IMR-90 (cell line): ENCODE data around the gene CD44. TPM values are rescaled to one million over a fixed set of nuclear protein-coding genes. Genes with fewer than 3 reads are reported as not detected.
A peak's percentile ranks its signal among the peaks of the same experiment; 100 is the strongest.

ENCODE experiments used
- ATAC-seq: fragments of 200-7000 bp; cut with Tn5 transposase; 2 replicates; pipeline ENCODE4 v1.9.1; 2020; ENCODE audit warnings: low read depth, mild to moderate bottlenecking, moderate library complexity
- BruUV-seq: library from RNA; stranded (reverse); fragments of 400-500 nt; replicated peaks from 2 replicates; lab custom pipeline; 2021; lab: Mats Ljungman, UMichigan
- CTCF ChIA-PET: fragments of 300-600 bp; formaldehyde crosslinking; extraction: SDS; loops from one replicate; lab custom pipeline; 2021; ENCODE audit warnings: antibody characterized with exemption; lab: Yijun Ruan, JAX
- POLR2A ChIA-PET: fragments of 300-600 bp; sonication (Branson Sonifier 250); formaldehyde crosslinking; loops from one replicate; lab custom pipeline; 2022; ENCODE audit warnings: antibody characterized with exemption; ENCODE audit not compliant: unreplicated experiment; lab: Charles Lee
- DNase-seq: peaks from one replicate; pipeline ENCODE4 v3.0.0; 2013
- H2AFZ ChIP-seq: replicated peaks from 2 replicates; pipeline ENCODE3; 2013; ENCODE audit warnings: low read length, mild to moderate bottlenecking; ENCODE audit not compliant: poor library complexity
- H2AK5ac ChIP-seq: 2 replicates; pipeline ENCODE4 v1.6.1; 2013; ENCODE audit warnings: low read depth, low read length, inconsistent platforms
- H2AK9ac ChIP-seq: replicated peaks from 2 replicates; pipeline ENCODE3; 2013; ENCODE audit warnings: mild to moderate bottlenecking, low read depth, low read length, moderate library complexity; ENCODE audit not compliant: poor library complexity
- H2BK120ac ChIP-seq: 2 replicates; pipeline ENCODE4 v1.6.1; 2013; ENCODE audit warnings: low read depth, low read length, inconsistent platforms
- H2BK15ac ChIP-seq: 3 replicates; pipeline ENCODE4 v1.6.1; 2013; ENCODE audit warnings: low read depth, low read length, inconsistent platforms
- H2BK20ac ChIP-seq: 2 replicates; pipeline ENCODE4 v1.6.1; 2013; ENCODE audit warnings: low read depth, mild to moderate bottlenecking, inconsistent platforms, low read length, moderate library complexity
- H2BK5ac ChIP-seq: 2 replicates; pipeline ENCODE4 v1.6.1; 2013; ENCODE audit warnings: mild to moderate bottlenecking, low read depth, low read length, inconsistent platforms; ENCODE audit not compliant: poor library complexity, severe bottlenecking
- H3K14ac ChIP-seq: replicated peaks from 2 replicates; pipeline ENCODE4 v1.6.1; 2013; ENCODE audit warnings: low read depth, low read length, inconsistent platforms
- H3K18ac ChIP-seq: 2 replicates; pipeline ENCODE4 v1.6.1; 2013; ENCODE audit warnings: low read depth, low read length, control low read depth
- H3K23ac ChIP-seq: 2 replicates; pipeline ENCODE4 v1.6.1; 2013; ENCODE audit warnings: low read depth, low read length, inconsistent platforms
- H3K27ac ChIP-seq: 2 replicates; pipeline ENCODE4 v1.5.1; 2013; ENCODE audit warnings: mild to moderate bottlenecking, control low read depth, low read length; ENCODE audit not compliant: insufficient read depth
- H3K27me3 ChIP-seq: 2 replicates; pipeline ENCODE4 v1.6.1; 2013; ENCODE audit warnings: low read length; ENCODE audit not compliant: control insufficient read depth, insufficient read depth
- H3K36me3 ChIP-seq: 2 replicates; pipeline ENCODE4 v1.6.1; 2013; ENCODE audit warnings: low read length, mixed read lengths; ENCODE audit not compliant: control insufficient read depth, insufficient read depth
- H3K4ac ChIP-seq: 2 replicates; pipeline ENCODE4 v1.6.1; 2013; ENCODE audit warnings: low read depth, low read length, inconsistent platforms
- H3K4me1 ChIP-seq: 2 replicates; pipeline ENCODE4 v1.6.1; 2013; ENCODE audit warnings: low read length, mixed read lengths; ENCODE audit not compliant: control insufficient read depth, insufficient read depth
- H3K4me2 ChIP-seq: 2 replicates; pipeline ENCODE4 v1.6.1; 2013; ENCODE audit warnings: low read depth, mild to moderate bottlenecking, control low read depth, low read length, moderate library complexity
- H3K4me3 ChIP-seq: 2 replicates; pipeline ENCODE4 v1.5.1; 2013; ENCODE audit warnings: low read depth, mild to moderate bottlenecking, control low read depth, low read length, moderate library complexity; ENCODE audit not compliant: insufficient read depth
- H3K56ac ChIP-seq: 2 replicates; pipeline ENCODE4 v1.6.1; 2013; ENCODE audit warnings: low read length, inconsistent platforms; ENCODE audit not compliant: insufficient read depth; ENCODE audit errors: extremely low read depth
- H3K79me1 ChIP-seq, 2 experiments: 2 replicates each; pipeline ENCODE4 v1.6.1; 2013; ENCODE audit warnings: low read length in 2 of 2, inconsistent platforms in 1 of 2, low read depth in 1 of 2
- H3K9ac ChIP-seq: 2 replicates; pipeline ENCODE4 v1.6.1; 2013; ENCODE audit warnings: low read depth, low read length, control low read depth
- H3K9me1 ChIP-seq: 2 replicates; pipeline ENCODE4 v1.6.1; 2013; ENCODE audit warnings: low read length, inconsistent platforms; ENCODE audit not compliant: insufficient read depth
- H3K9me3 ChIP-seq: 2 replicates; pipeline ENCODE4 v1.6.1; 2013; ENCODE audit warnings: low read length; ENCODE audit not compliant: control insufficient read depth, insufficient read depth
- H4K20me1 ChIP-seq: 2 replicates; pipeline ENCODE4 v1.6.1; 2013; ENCODE audit warnings: low read length, inconsistent platforms; ENCODE audit not compliant: insufficient read depth
- H4K5ac ChIP-seq: 2 replicates; pipeline ENCODE4 v1.6.1; 2013; ENCODE audit warnings: mild to moderate bottlenecking, low read depth, low read length, control low read depth
- H4K8ac ChIP-seq, 2 experiments: 2 replicates each; pipeline ENCODE4 v1.6.1; 2013; ENCODE audit warnings: low read depth in 2 of 2, low read length in 2 of 2, control low read depth in 1 of 2, inconsistent platforms in 1 of 2
- H4K91ac ChIP-seq: 2 replicates; pipeline ENCODE4 v1.6.1; 2013; ENCODE audit warnings: low read depth, low read length, inconsistent platforms; ENCODE audit not compliant: insufficient read depth
- MAZ ChIP-seq: IDR thresholded peaks from 2 replicates; pipeline ENCODE4 v1.6.1; 2012; ENCODE audit warnings: low read depth, mild to moderate bottlenecking, low read length, improper control_type of control experiment, moderate library complexity, borderline replicate concordance
- MXI1 ChIP-seq: IDR thresholded peaks from 2 replicates; pipeline ENCODE4 v1.6.1; 2012; ENCODE audit warnings: low read depth, mild to moderate bottlenecking, low read length, moderate library complexity, borderline replicate concordance
- NFE2L2 ChIP-seq: fragments of 150-350 bp; IDR thresholded peaks from 2 replicates; pipeline ENCODE4 v1.6.1; 2016; ENCODE audit warnings: low read depth, mild to moderate bottlenecking, low read length
- POLR2A ChIP-seq: IDR thresholded peaks from 2 replicates; pipeline ENCODE4 v1.6.1; 2012; ENCODE audit warnings: mild to moderate bottlenecking, low read depth, low read length
- RAD21 ChIP-seq: IDR thresholded peaks from 2 replicates; pipeline ENCODE4 v1.6.1; 2012; ENCODE audit warnings: low read length, improper control_type of control experiment
- RFX5 ChIP-seq: IDR thresholded peaks from 2 replicates; pipeline ENCODE4 v1.8.0; 2012; ENCODE audit warnings: low read depth, mild to moderate bottlenecking, low read length, moderate library complexity
- SMC3 ChIP-seq: fragments of 150-350 bp; IDR thresholded peaks from 2 replicates; pipeline ENCODE4 v1.6.1; 2016; ENCODE audit warnings: low read depth, mild to moderate bottlenecking, antibody characterized with exemption, low read length, moderate library complexity
- WGBS, 2 experiments: methylation state at CpG; one replicate each; pipeline versions ENCODE4 v1.1.5 to v1.1.7; 2013; ENCODE audit warnings: missing lambda C conversion rate in 2 of 2; ENCODE audit not compliant: insufficient read length in 1 of 2; ENCODE audit errors: extremely low coverage in 2 of 2; 5-methylcytosine and 5-hydroxymethylcytosine counted together
- dilution Hi-C: fragments of 300-500 bp; cut with HindIII; formaldehyde crosslinking; loops from one replicate; pipeline ENCODE4 v1.14.3; 2018; ENCODE audit warnings: low sequenced_read_pairs; ENCODE audit not compliant: unreplicated experiment
- in situ Hi-C: fragments of 300-500 bp; cut with MboI; formaldehyde crosslinking; loops from 3 replicates; pipeline ENCODE4 v1.14.3; 2019; ENCODE audit warnings: low sequenced_read_pairs, inconsistent platforms, mixed read lengths
- intact Hi-C: fragments of 100-400 bp; cut with micrococcal nuclease; formaldehyde crosslinking; loops from 2 replicates; pipeline ENCODE4 v1.10.0; 2022
- polyA plus RNA-seq, 3 experiments: library from polyadenylated mRNA; depleted of rRNA; stranded (reverse); fragments of >200 nt; gene quantifications; 2 replicates each; pipeline ENCODE4 v1.2.3, GENCODE V29; 2012; ENCODE audit warnings: low replicate concordance in 1 of 3
- total RNA-seq: library from RNA; depleted of rRNA; stranded (reverse); fragments of >200 nt; gene quantifications from 2 replicates; pipeline ENCODE4 v1.2.3, GENCODE V29; 2012
- TF ChIP-seq, protein P1 (sequence below): fragments of 150-350 bp; IDR thresholded peaks from 2 replicates; pipeline ENCODE4 v1.6.1; 2016; ENCODE audit warnings: low read depth, mild to moderate bottlenecking, low read length, moderate library complexity, borderline replicate concordance
- TF ChIP-seq, protein P2 (sequence below): fragments of 150-350 bp; IDR thresholded peaks from 2 replicates; pipeline ENCODE4 v1.6.1; 2017; ENCODE audit warnings: mild to moderate bottlenecking, antibody characterized with exemption, low read length, low read depth
- TF ChIP-seq, protein P3 (sequence below): conservative IDR thresholded peaks from 2 replicates; pipeline ENCODE4 v1.5.1; 2012; ENCODE audit warnings: mild to moderate bottlenecking, low read depth, low read length, improper control_type of control experiment

Gene CD44
- total and polyA plus RNA-seq, 2 of the 4 experiments (the other 2 are of a cell fraction), result 357 to 947 TPM

- no peak overlapping the region for H3K56ac ChIP-seq
- no peaks in the 10 kb centered on the region for H3K9me3 ChIP-seq
- no peak overlapping the region for H3K4me2 ChIP-seq
- no peaks in the 10 kb centered on the region for H3K27me3 ChIP-seq
- ATAC-seq (no peak), DNase-seq (no peak)
- 0 out of 3 replicates have a peak overlapping the region, but pooled peaks have one; percentile 42 for H2BK15ac ChIP-seq
- no peak overlapping the region for H2AK9ac ChIP-seq
- H2AFZ ChIP-seq, result no peak overlapping the region
- in situ Hi-C loops (no loop called here), dilution Hi-C loops (no loop called here), intact Hi-C loops (no loop called here)
- peak overlapping the region; percentile 44; the same call in 1 of the 2 replicates for H3K14ac ChIP-seq
- H2AK5ac ChIP-seq, result peak overlapping the region; percentile 53; the same call in 1 of the 2 replicates
- TF ChIP-seq NFE2L2, result no peak
- TF ChIP-seq, protein P1, sequence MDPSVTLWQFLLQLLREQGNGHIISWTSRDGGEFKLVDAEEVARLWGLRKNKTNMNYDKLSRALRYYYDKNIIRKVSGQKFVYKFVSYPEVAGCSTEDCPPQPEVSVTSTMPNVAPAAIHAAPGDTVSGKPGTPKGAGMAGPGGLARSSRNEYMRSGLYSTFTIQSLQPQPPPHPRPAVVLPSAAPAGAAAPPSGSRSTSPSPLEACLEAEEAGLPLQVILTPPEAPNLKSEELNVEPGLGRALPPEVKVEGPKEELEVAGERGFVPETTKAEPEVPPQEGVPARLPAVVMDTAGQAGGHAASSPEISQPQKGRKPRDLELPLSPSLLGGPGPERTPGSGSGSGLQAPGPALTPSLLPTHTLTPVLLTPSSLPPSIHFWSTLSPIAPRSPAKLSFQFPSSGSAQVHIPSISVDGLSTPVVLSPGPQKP, result no peak
- no peak for TF ChIP-seq MXI1
- TF ChIP-seq RFX5, result no peak
- TF ChIP-seq RAD21, result no peak
- TF ChIP-seq POLR2A, result no peak
- no peak for TF ChIP-seq SMC3
- TF ChIP-seq, protein P2, sequence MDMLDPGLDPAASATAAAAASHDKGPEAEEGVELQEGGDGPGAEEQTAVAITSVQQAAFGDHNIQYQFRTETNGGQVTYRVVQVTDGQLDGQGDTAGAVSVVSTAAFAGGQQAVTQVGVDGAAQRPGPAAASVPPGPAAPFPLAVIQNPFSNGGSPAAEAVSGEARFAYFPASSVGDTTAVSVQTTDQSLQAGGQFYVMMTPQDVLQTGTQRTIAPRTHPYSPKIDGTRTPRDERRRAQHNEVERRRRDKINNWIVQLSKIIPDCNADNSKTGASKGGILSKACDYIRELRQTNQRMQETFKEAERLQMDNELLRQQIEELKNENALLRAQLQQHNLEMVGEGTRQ, result no peak
- TF ChIP-seq, protein P3, sequence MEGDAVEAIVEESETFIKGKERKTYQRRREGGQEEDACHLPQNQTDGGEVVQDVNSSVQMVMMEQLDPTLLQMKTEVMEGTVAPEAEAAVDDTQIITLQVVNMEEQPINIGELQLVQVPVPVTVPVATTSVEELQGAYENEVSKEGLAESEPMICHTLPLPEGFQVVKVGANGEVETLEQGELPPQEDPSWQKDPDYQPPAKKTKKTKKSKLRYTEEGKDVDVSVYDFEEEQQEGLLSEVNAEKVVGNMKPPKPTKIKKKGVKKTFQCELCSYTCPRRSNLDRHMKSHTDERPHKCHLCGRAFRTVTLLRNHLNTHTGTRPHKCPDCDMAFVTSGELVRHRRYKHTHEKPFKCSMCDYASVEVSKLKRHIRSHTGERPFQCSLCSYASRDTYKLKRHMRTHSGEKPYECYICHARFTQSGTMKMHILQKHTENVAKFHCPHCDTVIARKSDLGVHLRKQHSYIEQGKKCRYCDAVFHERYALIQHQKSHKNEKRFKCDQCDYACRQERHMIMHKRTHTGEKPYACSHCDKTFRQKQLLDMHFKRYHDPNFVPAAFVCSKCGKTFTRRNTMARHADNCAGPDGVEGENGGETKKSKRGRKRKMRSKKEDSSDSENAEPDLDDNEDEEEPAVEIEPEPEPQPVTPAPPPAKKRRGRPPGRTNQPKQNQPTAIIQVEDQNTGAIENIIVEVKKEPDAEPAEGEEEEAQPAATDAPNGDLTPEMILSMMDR, result no peak
- no peak for TF ChIP-seq MAZ
- no peak overlapping the region for H3K23ac ChIP-seq
- H4K8ac ChIP-seq, result no peak overlapping the region
- no peak overlapping the region; the same call in 1 of the 2 replicates for H4K91ac ChIP-seq
- peaks cover 0 to 3% of the 10 kb centered on the region in 2 experiments; a peak in 1 of 4 replicates for H3K79me1 ChIP-seq
- H3K36me3 ChIP-seq, result no peaks in the 10 kb centered on the region
- no peak overlapping the region for H3K4ac ChIP-seq
- no peak overlapping the region; the same call in 1 of the 2 replicates for H2BK20ac ChIP-seq
- H4K5ac ChIP-seq, result no peak overlapping the region
- no TSS peak for BruUV-seq
- 0 out of 2 replicates have a peak, but pooled peaks cover 3% of the 10 kb centered on the region for H3K9me1 ChIP-seq
- H3K4me3 ChIP-seq, result no peak overlapping the region
- WGBS, 2 experiments, result 100% methylated on average over 2 of the region's 5 CpGs; no CpG with 5 or more reads in 1 of the 2 experiments
- peaks cover 4% of the 10 kb centered on the region; the same call in 1 of the 2 replicates for H3K4me1 ChIP-seq
- H4K20me1 ChIP-seq, result no peaks in the 10 kb centered on the region
- POLR2A ChIA-PET, result no interaction called here
- H2BK120ac ChIP-seq, result no peak overlapping the region; the same call in 1 of the 2 replicates
- CTCF ChIA-PET, result no interaction called here
- H3K27ac ChIP-seq, result no peak overlapping the region
- H3K9ac ChIP-seq, result no peak overlapping the region
- H2BK5ac ChIP-seq, result no peak overlapping the region
- H3K18ac ChIP-seq, result no peak overlapping the region
Measured at GRCh38 chr11:35272391-35272902, 133.5 kb downstream of the CD44 start.
